Small intestine (tissue), 7 donors: ENCODE data around the gene ACADS. TPM values are rescaled to one million over a fixed set of nuclear protein-coding genes. Genes with fewer than 3 reads are reported as not detected.

Source experiments
- DNase-seq, 2 donors: peaks; one replicate each; pipeline versions ENCODE4 v3.0.0 to v3.0.0-alpha.2; 2013
- FAIRE-seq: peaks from 2 replicates; lab custom pipeline; 2012; peaks lifted over from hg19 to GRCh38; lab: Jason Lieb, UNC
- H3K27ac ChIP-seq, 3 donors: one replicate each; pipeline ENCODE4 v1.5.1; 2013; ENCODE audit warnings: low read length in 2 of 3, mild to moderate bottlenecking in 2 of 3, control low read depth in 1 of 3, inconsistent platforms in 1 of 3, low read depth in 1 of 3, moderate library complexity in 1 of 3
- H3K27me3 ChIP-seq, 3 donors: one replicate each; pipeline ENCODE4 v1.6.1; 2013; ENCODE audit warnings: low read length in 3 of 3, inconsistent platforms in 1 of 3; ENCODE audit not compliant: control insufficient read depth in 3 of 3, insufficient read depth in 3 of 3
- H3K36me3 ChIP-seq, 3 donors: one replicate each; pipeline ENCODE4 v1.6.1; 2013; ENCODE audit warnings: low read length in 3 of 3, inconsistent platforms in 1 of 3, low read depth in 1 of 3, mild to moderate bottlenecking in 1 of 3, moderate library complexity in 1 of 3; ENCODE audit not compliant: control insufficient read depth in 3 of 3, insufficient read depth in 2 of 3
- H3K4me1 ChIP-seq, 3 donors: one replicate each; pipeline ENCODE4 v1.6.1; 2013; ENCODE audit warnings: low read length in 2 of 3, inconsistent platforms in 1 of 3, low read depth in 1 of 3, mild to moderate bottlenecking in 1 of 3, moderate library complexity in 1 of 3; ENCODE audit not compliant: control insufficient read depth in 3 of 3, insufficient read depth in 2 of 3
- H3K4me3 ChIP-seq, 3 donors: one replicate each; pipeline ENCODE4 v1.5.1; 2013; ENCODE audit warnings: low read length in 3 of 3, control low read depth in 1 of 3, inconsistent platforms in 1 of 3, low read depth in 1 of 3, mild to moderate bottlenecking in 1 of 3, moderate library complexity in 1 of 3
- H3K9me3 ChIP-seq, 2 donors: one replicate each; pipeline ENCODE4 v1.6.1; 2013; ENCODE audit warnings: low read depth in 1 of 2, low read length in 1 of 2; ENCODE audit not compliant: control insufficient read depth in 2 of 2, insufficient read depth in 1 of 2
- WGBS, 3 donors: extraction: QIAGEN DNeasy Blood & Tissue Kit; methylation state at CpG; one replicate each; pipeline ENCODE4 v1.1.7; 2013; 5-methylcytosine and 5-hydroxymethylcytosine counted together
- polyA plus RNA-seq, 4 donors: library from polyadenylated mRNA; stranded (reverse) in 3 of 4; unstranded in 1 of 4; fragments of 200-250 nt in 3 of 4; fragments of 120-200 nt in 1 of 4; gene quantifications; one replicate each; pipeline versions ENCODE4 v1.2.1 to v1.2.3, GENCODE V29; 2013
- donor health status: healthy with polysubstance abuse.
- donor health status: control.
- donor health status: control.
- donor health status: Bipolar disorder and iron deficiency.
- donor health status: healthy.

ACADS gene
- polyA plus RNA-seq, 4 donors: 65.3 to 359 (median 185) TPM

DNA sequence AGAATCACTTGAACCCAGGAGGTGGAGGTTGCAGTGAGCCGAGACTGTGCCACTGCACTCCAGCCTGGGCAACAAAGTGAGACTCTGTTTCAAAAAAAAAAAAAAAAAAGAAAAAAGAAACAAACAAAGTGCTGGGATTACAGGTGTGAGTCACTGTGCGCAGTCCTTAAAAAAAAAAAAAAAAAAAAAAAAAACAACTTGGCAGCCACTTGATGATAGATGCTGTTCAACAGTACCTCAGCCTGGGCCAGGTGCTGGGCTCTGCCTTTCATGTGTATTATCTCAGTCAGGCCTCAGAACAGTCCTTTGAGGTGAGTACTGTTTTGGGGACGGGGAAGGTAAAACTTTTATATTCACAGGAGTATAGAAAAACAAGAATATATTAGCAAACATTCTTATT lies 9.6 kb downstream of the ACADS start:
- no peak for DNase-seq
- Histone ChIP-seq H3K9me3 (peaks cover 0 to 2% of the 10 kb centered on the region in 2 donors), H3K4me1 (no peaks in the 10 kb centered on the region), H3K27ac (no peak overlapping the region), H3K4me3 (no peak overlapping the region), H3K27me3 (no peaks in the 10 kb centered on the region), H3K36me3 (peaks cover 12 to 71% (median 27%) of the 10 kb centered on the region in 3 donors)
- FAIRE-seq: no peak
- WGBS, 3 donors: 36 to 56% (median 51%) methylated on average over 3 of the region's 3 CpGs

DNA sequence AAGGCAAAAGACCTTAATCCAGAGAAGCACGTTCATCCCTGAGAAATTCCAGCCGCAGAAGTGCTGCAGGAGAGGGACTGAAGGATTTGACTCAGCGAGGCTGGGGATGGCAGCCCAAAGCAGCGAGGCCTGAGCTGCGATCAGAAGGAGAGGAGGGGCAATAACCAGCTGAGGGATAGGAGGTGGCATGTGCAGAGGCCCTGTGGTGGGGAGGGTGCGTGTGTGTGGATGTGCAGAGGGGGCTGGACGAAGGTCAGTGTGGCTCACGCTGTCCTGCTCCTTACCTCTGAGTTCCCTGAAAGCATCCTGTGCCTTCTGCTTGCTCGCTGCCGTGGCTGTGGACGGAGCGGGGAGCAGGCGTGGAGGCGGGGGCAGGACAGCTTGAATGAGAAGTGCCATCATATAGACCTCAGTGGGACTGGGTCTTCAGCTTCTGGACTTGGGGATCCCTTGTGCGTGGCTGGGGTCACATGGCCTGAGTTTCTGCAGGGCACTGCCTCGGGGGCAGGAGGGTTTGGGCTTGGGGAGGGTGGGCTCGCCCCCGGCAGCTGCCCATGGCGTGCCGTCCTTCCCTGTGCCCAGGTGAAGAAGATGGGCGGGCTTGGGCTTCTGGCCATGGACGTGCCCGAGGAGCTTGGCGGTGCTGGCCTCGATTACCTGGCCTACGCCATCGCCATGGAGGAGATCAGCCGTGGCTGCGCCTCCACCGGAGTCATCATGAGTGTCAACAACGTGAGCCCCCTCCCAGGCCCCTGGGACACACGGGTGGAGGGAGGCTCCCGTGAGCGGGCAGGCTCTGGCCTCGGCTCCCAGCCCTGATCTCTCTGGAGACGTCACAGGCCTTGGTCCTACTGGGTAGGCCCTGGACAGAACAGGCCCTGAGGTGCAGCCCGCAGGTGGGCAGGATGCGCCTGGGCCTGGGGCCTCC lies 11.0 kb downstream of the ACADS start:
- Histone ChIP-seq H3K27me3 (no peaks in the 10 kb centered on the region), H3K27ac (no peak overlapping the region), H3K36me3 (peaks cover 12 to 71% (median 27%) of the 10 kb centered on the region in 3 donors), H3K9me3 (no peaks in the 10 kb centered on the region), H3K4me1 (peaks cover 0 to 3% (median 0%) of the 10 kb centered on the region in 3 donors), H3K4me3 (no peak overlapping the region)
- no peak for FAIRE-seq
- WGBS, 3 donors: 90 to 94% (median 92%) methylated on average over 38 of the region's 38 CpGs
- no peak for DNase-seq

DNA sequence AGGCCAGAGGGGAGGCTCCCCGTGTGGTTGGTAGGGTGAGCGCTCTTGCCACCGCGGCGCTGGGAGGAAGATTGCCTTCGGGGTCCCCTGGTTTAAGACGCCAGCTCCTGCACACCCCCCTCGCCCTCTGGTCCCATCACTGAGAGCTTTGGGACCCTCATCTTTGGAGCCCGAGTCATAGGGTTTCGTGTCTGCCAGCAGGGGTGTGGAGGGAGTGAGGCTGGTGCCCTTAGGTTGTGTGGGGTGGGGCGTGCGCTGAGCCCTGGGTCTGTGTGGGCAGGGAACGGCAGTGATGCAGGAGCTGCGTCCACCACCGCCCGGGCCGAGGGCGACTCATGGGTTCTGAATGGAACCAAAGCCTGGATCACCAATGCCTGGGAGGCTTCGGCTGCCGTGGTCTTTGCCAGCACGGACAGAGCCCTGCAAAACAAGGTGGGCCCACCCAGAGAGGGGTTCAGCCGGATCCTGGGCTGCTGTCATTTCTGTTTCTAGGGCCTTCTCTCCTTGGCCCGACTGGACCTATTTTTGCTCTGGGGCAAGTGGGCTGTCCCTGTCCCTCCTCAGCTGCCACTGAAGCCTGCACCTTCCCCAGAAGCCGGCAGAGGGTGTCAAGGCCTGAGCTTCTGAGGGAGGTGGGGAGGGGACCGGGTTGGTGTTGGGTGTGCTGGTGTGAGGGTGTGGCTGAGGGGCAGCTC lies 12.1 kb downstream of the ACADS start:
- no peak for DNase-seq
- no peak overlapping the region for H3K4me3 ChIP-seq
- H3K27ac ChIP-seq: no peak overlapping the region
- 89 to 93% (median 92%) methylated on average over 20 to 25 of the region's 25 CpGs for WGBS, 3 donors
- H3K27me3 ChIP-seq: no peaks in the 10 kb centered on the region
- no peaks in the 10 kb centered on the region for H3K9me3 ChIP-seq
- H3K4me1 ChIP-seq: peaks cover 0 to 3% (median 0%) of the 10 kb centered on the region in 3 donors
- peaks cover 12 to 73% (median 27%) of the 10 kb centered on the region in 3 donors for H3K36me3 ChIP-seq
- no peak for FAIRE-seq

- Histone ChIP-seq H3K4me1 (peaks cover 0 to 3% (median 0%) of the 10 kb centered on the region in 3 donors), H3K36me3 (peaks cover 12 to 69% (median 27%) of the 10 kb centered on the region in 3 donors), H3K4me3 (no peak overlapping the region), H3K27me3 (no peaks in the 10 kb centered on the region), H3K9me3 (no peaks in the 10 kb centered on the region), H3K27ac (no peak overlapping the region)
- FAIRE-seq: no peak
- DNase-seq: no peak
- WGBS, 3 donors: 88 to 91% (median 90%) methylated on average over 29 to 31 of the region's 31 CpGs
These were observed 12.8 kb downstream of the ACADS start for GRCh38 chr12:120738252-120739030.

GRCh38 chr12:120739031-120739762 lies 13.6 kb downstream of the ACADS start:
- no peak for DNase-seq
- WGBS, 3 donors: 90 to 92% (median 90%) methylated on average over 37 to 38 of the region's 38 CpGs

GRCh38 chr12:120739821-120740613 lies 14.4 kb downstream of the ACADS start:
- Histone ChIP-seq H3K27ac (no peak overlapping the region), H3K9me3 (no peaks in the 10 kb centered on the region), H3K4me3 (no peak overlapping the region), H3K4me1 (peaks cover 0 to 3% (median 0%) of the 10 kb centered on the region in 3 donors), H3K27me3 (no peaks in the 10 kb centered on the region), H3K36me3 (peaks cover 12 to 58% (median 27%) of the 10 kb centered on the region in 3 donors)
- no peak for DNase-seq
- no peak for FAIRE-seq
- 49 to 76% (median 52%) methylated on average over 15 to 16 of the region's 16 CpGs for WGBS, 3 donors

More at GRCh38 chr12:120739031-120739762, 13.6 kb downstream of the ACADS start:
- Histone ChIP-seq H3K4me1 (peaks cover 0 to 3% (median 0%) of the 10 kb centered on the region in 3 donors), H3K27me3 (no peaks in the 10 kb centered on the region), H3K36me3 (peaks cover 12 to 64% (median 27%) of the 10 kb centered on the region in 3 donors), H3K4me3 (no peak overlapping the region), H3K27ac (no peak overlapping the region), H3K9me3 (no peaks in the 10 kb centered on the region)
- no peak for FAIRE-seq

DNA sequence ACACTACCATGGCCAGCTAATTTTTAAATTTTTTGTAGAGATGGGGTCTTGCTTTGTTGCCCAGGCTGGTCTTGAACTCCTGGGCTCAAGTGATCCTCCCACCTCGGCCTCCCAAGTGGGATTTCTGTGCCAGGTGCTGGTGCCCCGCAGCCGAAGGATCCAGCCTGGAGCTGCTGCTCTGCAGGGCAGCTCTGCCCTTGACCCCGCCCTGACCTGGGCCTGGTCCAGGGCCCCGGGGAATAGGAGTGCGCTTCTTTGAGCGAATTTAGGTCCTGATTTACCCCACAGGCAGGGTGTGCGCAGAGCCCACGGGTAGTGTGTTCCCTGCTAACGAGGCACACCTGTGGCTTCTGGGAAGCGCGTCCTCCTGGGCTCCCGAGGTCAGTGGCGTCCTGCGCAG lies 15.2 kb downstream of the ACADS start:
- FAIRE-seq: no peak
- Histone ChIP-seq H3K9me3 (no peaks in the 10 kb centered on the region), H3K4me3 (no peak overlapping the region), H3K27ac (no peak overlapping the region), H3K36me3 (peaks cover 12 to 60% (median 27%) of the 10 kb centered on the region in 3 donors), H3K27me3 (no peaks in the 10 kb centered on the region), H3K4me1 (peaks cover 0 to 3% (median 0%) of the 10 kb centered on the region in 3 donors)
- DNase-seq: no peak
- 86 to 92% (median 90%) methylated on average over 15 of the region's 15 CpGs for WGBS, 3 donors
